OCI-LY7 (cell line): ENCODE results near the gene SH3TC1. TPM values are rescaled to one million over a fixed set of nuclear protein-coding genes. Genes with fewer than 3 reads are reported as not detected.

Experiments used
- BruUV-seq: library from RNA; stranded (reverse); fragments of 400-500 nt; replicated peaks from 2 replicates; lab custom pipeline; 2021; lab: Mats Ljungman, UMichigan
- CTCF ChIA-PET: fragments of 300-600 bp; sonication (Branson Sonifier 250); formaldehyde crosslinking; loops from one replicate; lab custom pipeline; 2022; ENCODE audit warnings: antibody characterized with exemption; ENCODE audit not compliant: unreplicated experiment; lab: Charles Lee
- POLR2A ChIA-PET: fragments of 300-600 bp; sonication (Branson Sonifier 250); formaldehyde crosslinking; loops from one replicate; lab custom pipeline; 2022; ENCODE audit warnings: antibody characterized with exemption; lab: Charles Lee
- DNase-seq: peaks from one replicate; pipeline ENCODE4 v3.0.0-alpha.2; 2015; ENCODE audit warnings: low spot score
- H2AFZ ChIP-seq: fragments of 200-600 bp; sonication (generic), shearing (Covaris generic); 2 replicates; pipeline ENCODE4 v1.6.1; 2014; ENCODE audit warnings: mild to moderate bottlenecking, antibody characterized with exemption, low read length, moderate library complexity
- H3K27ac ChIP-seq: fragments of 200-600 bp; sonication (generic); 2 replicates; pipeline ENCODE4 v1.5.1; 2014; ENCODE audit warnings: mixed run types, low read depth, mild to moderate bottlenecking, moderate library complexity, low read length, inconsistent platforms; ENCODE audit not compliant: poor library complexity, severe bottlenecking
- H3K36me3 ChIP-seq: fragments of 200-600 bp; sonication (generic); 2 replicates; pipeline ENCODE4 v1.6.1; 2014; ENCODE audit warnings: mild to moderate bottlenecking, antibody characterized with exemption, low read length, moderate library complexity, mixed read lengths; ENCODE audit not compliant: insufficient read depth
- H3K4me1 ChIP-seq: fragments of 200-600 bp; sonication (generic); 2 replicates; pipeline ENCODE4 v1.5.1; 2014; ENCODE audit warnings: mild to moderate bottlenecking, low read length; ENCODE audit not compliant: insufficient read depth, poor library complexity, severe bottlenecking
- H3K4me2 ChIP-seq: fragments of 200-600 bp; sonication (generic); 2 replicates; pipeline ENCODE4 v1.6.1; 2014; ENCODE audit warnings: mild to moderate bottlenecking, low read length
- H3K4me3 ChIP-seq: fragments of 200-600 bp; sonication (generic); 2 replicates; pipeline ENCODE4 v1.5.1; 2014; ENCODE audit warnings: mild to moderate bottlenecking, low read depth, low read length; ENCODE audit not compliant: poor library complexity, severe bottlenecking
- H3K79me2 ChIP-seq: fragments of 200-600 bp; sonication (generic); 2 replicates; pipeline ENCODE4 v1.6.1; 2016; ENCODE audit warnings: low read depth, mild to moderate bottlenecking, low read length, moderate library complexity, mixed read lengths; ENCODE audit not compliant: insufficient read depth
- H3K9me2 ChIP-seq: fragments of 200-600 bp; sonication (generic); 2 replicates; pipeline ENCODE4 v1.6.1; 2016; ENCODE audit warnings: mild to moderate bottlenecking, low read length, mixed read lengths; ENCODE audit not compliant: insufficient read depth
- H3K9me3 ChIP-seq: fragments of 200-600 bp; sonication (generic); 2 replicates; pipeline ENCODE4 v1.6.1; 2014; ENCODE audit warnings: mild to moderate bottlenecking, mixed run types, low read length, mixed read lengths
- H4K20me1 ChIP-seq: fragments of 200-600 bp; sonication (generic); 2 replicates; pipeline ENCODE4 v1.6.1; 2014; ENCODE audit warnings: mild to moderate bottlenecking, antibody characterized with exemption, low read length, moderate library complexity, mixed read lengths; ENCODE audit not compliant: insufficient read depth
- CTCF ChIP-seq: fragments of 200-600 bp; sonication (generic); conservative IDR thresholded peaks from 2 replicates; pipeline ENCODE4 v1.5.1; 2014; ENCODE audit warnings: mild to moderate bottlenecking, antibody characterized with exemption, low read length, moderate library complexity, mixed read lengths
- EZH2phosphoT487 ChIP-seq: fragments of 200-600 bp; sonication (generic); IDR thresholded peaks from 2 replicates; pipeline ENCODE4 v1.6.1; 2018; ENCODE audit warnings: low read depth, borderline replicate concordance, mild to moderate bottlenecking, mixed run types, antibody characterized with exemption, low read length, moderate library complexity, mixed read lengths
- intact Hi-C: fragments of 100-400 bp; cut with micrococcal nuclease; formaldehyde crosslinking; loops from one replicate; pipeline ENCODE4 v1.10.0; 2022; ENCODE audit not compliant: unreplicated experiment
- total RNA-seq, 2 experiments: library from RNA; depleted of rRNA in 1 of 2; stranded (reverse); fragments of >200 nt in 1 of 2; shearing (Covaris generic) in 1 of 2; gene quantifications; 2 replicates each; pipeline ENCODE4 v1.2.3, GENCODE V29; 2014 to 2022

Gene SH3TC1
- total RNA-seq, 2 experiments from 2014 or later = 17.5 to 42.4 TPM

DNA sequence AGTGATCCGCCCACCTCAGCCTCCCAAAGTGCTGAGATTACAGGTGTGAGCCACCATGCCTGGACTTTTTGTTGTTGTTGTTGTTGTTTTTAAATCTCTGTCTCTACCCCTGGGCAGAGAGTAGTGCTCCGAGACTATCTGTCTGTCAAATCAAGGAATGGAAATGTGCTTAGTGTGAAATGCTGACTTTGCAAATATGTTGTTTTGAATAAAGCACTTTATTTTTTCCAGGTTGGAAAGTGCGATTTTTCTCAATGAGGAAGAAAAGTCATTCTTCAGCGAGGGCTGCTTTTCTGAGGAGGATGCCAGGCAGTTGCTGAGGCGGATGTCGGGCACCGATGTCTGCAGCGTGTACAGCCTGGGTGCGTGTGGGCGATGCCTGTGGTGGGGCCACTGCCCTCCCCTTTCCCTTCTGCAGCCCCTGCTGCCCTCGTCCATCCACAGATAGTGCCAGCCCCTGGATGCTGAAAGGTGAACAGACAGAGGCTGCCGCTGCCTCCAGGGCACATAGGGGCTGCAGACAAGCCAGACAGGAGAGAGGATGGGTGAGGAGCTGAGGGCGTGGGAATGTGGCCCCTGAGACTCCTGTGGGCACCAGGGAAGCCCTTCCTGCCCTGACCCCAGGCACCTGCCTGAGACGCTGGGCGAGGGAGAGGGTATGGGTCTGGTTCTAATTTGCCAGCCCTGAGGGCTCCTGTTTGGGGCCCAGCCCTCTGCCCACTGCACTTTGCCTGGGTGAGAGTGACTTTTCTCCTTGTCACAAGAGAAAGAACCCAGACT lies 23.7 kb downstream of the SH3TC1 start:
- DNase-seq = no peak
- TF ChIP-seq CTCF (no peak), EZH2phosphoT487 (no peak)
- H3K4me3 ChIP-seq = no peak overlapping the region
- intact Hi-C loops = no loop called here
- POLR2A ChIA-PET = interaction anchor here (1.6 kb wide), 1 partner anchor 24 kb away, joined by 4 read pairs; the partner anchor contains the start of gene SH3TC1
- CTCF ChIA-PET = no interaction called here
- H3K9me3 ChIP-seq = no peaks in the 10 kb centered on the region
- H3K27ac ChIP-seq = no peak overlapping the region
- H4K20me1 ChIP-seq = no peaks in the 10 kb centered on the region
- peaks cover 10% of the 10 kb centered on the region for H3K4me1 ChIP-seq
- no peaks in the 10 kb centered on the region for H3K79me2 ChIP-seq
- BruUV-seq = no TSS peak
- H3K36me3 ChIP-seq = no peaks in the 10 kb centered on the region
- no peaks in the 10 kb centered on the region for H3K9me2 ChIP-seq
- no peak overlapping the region for H3K4me2 ChIP-seq
- no peak overlapping the region for H2AFZ ChIP-seq

GRCh38 chr4:8224267-8224974 lies 25.3 kb downstream of the SH3TC1 start:
- POLR2A ChIA-PET = no interaction called here

More at GRCh38 chr4:8224267-8224974, 25.3 kb downstream of the SH3TC1 start:
- Histone ChIP-seq H3K4me1 (peaks cover 27% of the 10 kb centered on the region), H3K27ac (no peak overlapping the region), H3K4me3 (no peak overlapping the region), H3K9me3 (no peaks in the 10 kb centered on the region), H3K79me2 (no peaks in the 10 kb centered on the region), H3K9me2 (no peaks in the 10 kb centered on the region), H2AFZ (no peak overlapping the region), H3K4me2 (no peak overlapping the region), H3K36me3 (no peaks in the 10 kb centered on the region), H4K20me1 (no peaks in the 10 kb centered on the region)
- DNase-seq = no peak
- intact Hi-C loops = no loop called here
- no TSS peak for BruUV-seq
- CTCF ChIA-PET = no interaction called here
- TF ChIP-seq CTCF (no peak), EZH2phosphoT487 (no peak)
